GM19395 (cell line): ENCODE measurements around the gene PPARD.
A peak's percentile ranks its signal among the peaks of the same experiment; 100 is the strongest.
"Not testable (repeated sequence)": the region's sequence is repeated elsewhere in the genome, so short reads cannot be mapped to it uniquely, and the experiment has no call there.

Experiments used
- ATAC-seq: cut with Tn5 transposase; IDR thresholded peaks from one replicate; pipeline ENCODE4 v1.9.1; 2021; ENCODE audit warnings: mild to moderate bottlenecking, moderate library complexity; ENCODE audit not compliant: unreplicated experiment

PPARD gene

GRCh38 chr6:35342258-35343091 is at the start of gene PPARD:
Gene PPARD (plus strand): TSS chr6:35342558. CDS start chr6:35411088, 68,530 bp downstream.
- peak; percentile 93 for ATAC-seq

GRCh38 chr6:35293681-35294080 is 48.7 kb upstream of the PPARD start:
- ATAC-seq: no peak

GRCh38 chr6:35294308-35294945 is 47.9 kb upstream of the PPARD start:
- ATAC-seq: no peak

- ATAC-seq: no peak
Measured at GRCh38 chr6:35295036-35295435, 47.3 kb upstream of the PPARD start.

GRCh38 chr6:35295521-35296315 is 46.6 kb upstream of the PPARD start:
- ATAC-seq: no peak

GRCh38 chr6:35296931-35297600 is 45.3 kb upstream of the PPARD start:
- ATAC-seq: peak; percentile 8

- ATAC-seq: peak; percentile 78
Measured at GRCh38 chr6:35297601-35298481, 44.5 kb upstream of the PPARD start, which contains the start of gene DEF6. Gene DEF6 (plus strand): TSS chr6:35297818. CDS start chr6:35297857, 39 bp downstream.

GRCh38 chr6:35298625-35299140 is 43.7 kb upstream of the PPARD start:
- no peak for ATAC-seq

GRCh38 chr6:35299674-35300073 is 42.7 kb upstream of the PPARD start:
- no peak for ATAC-seq

GRCh38 chr6:35300848-35301247 is 41.5 kb upstream of the PPARD start:
- ATAC-seq: no peak

GRCh38 chr6:35302604-35303241 is 39.6 kb upstream of the PPARD start:
- peak; percentile 77 for ATAC-seq

GRCh38 chr6:35304299-35304698 is 38.1 kb upstream of the PPARD start:
- no peak for ATAC-seq

GRCh38 chr6:35305117-35305516 is 37.2 kb upstream of the PPARD start:
- no peak for ATAC-seq

- ATAC-seq: not testable (repeated sequence)
Measured at GRCh38 chr6:35307138-35307537, 35.2 kb upstream of the PPARD start.

- ATAC-seq: not testable (repeated sequence)
Measured at GRCh38 chr6:35308543-35308942, 33.8 kb upstream of the PPARD start.

GRCh38 chr6:35309611-35310264 is 32.6 kb upstream of the PPARD start:
- no peak for ATAC-seq

GRCh38 chr6:35310265-35310831 is 32.0 kb upstream of the PPARD start:
- no peak for ATAC-seq

- no peak for ATAC-seq
Measured at GRCh38 chr6:35311390-35312075, 30.8 kb upstream of the PPARD start.
